H9 (cell line): ENCODE data around the gene ADA. TPM values are rescaled to one million over a fixed set of nuclear protein-coding genes. Genes with fewer than 3 reads are reported as not detected.

Source experiments
- DNase-seq: peaks from one replicate; pipeline ENCODE4 v3.0.0-alpha.2; 2017
- H2AFZ ChIP-seq: one replicate; pipeline ENCODE4 v1.6.1; 2013; ENCODE audit warnings: mild to moderate bottlenecking, low read length, control low read depth, moderate library complexity
- H2AK5ac ChIP-seq: 2 replicates; pipeline ENCODE4 v1.6.1; 2013; ENCODE audit warnings: low read length, control low read depth, mixed read lengths; ENCODE audit not compliant: insufficient read length
- H2BK120ac ChIP-seq: one replicate; pipeline ENCODE4 v1.6.1; 2013; ENCODE audit warnings: low read depth, mild to moderate bottlenecking, low read length, control low read depth, inconsistent platforms; ENCODE audit not compliant: poor library complexity, severe bottlenecking
- H2BK12ac ChIP-seq: 2 replicates; pipeline ENCODE4 v1.6.1; 2013; ENCODE audit warnings: low read length, control low read depth, mixed read lengths, low read depth; ENCODE audit not compliant: insufficient read length
- H2BK15ac ChIP-seq: 2 replicates; pipeline ENCODE4 v1.6.1; 2013; ENCODE audit warnings: low read depth, low read length, control low read depth
- H2BK20ac ChIP-seq: one replicate; pipeline ENCODE4 v1.6.1; 2013; ENCODE audit warnings: low read depth, mild to moderate bottlenecking, low read length, control low read depth, inconsistent platforms; ENCODE audit not compliant: poor library complexity, severe bottlenecking
- H2BK5ac ChIP-seq: 2 replicates; pipeline ENCODE4 v1.6.1; 2013; ENCODE audit warnings: low read length, control low read depth, mixed read lengths; ENCODE audit not compliant: insufficient read length
- H3K14ac ChIP-seq: 2 replicates; pipeline ENCODE4 v1.6.1; 2013; ENCODE audit warnings: low read length, control low read depth; ENCODE audit not compliant: insufficient read depth
- H3K18ac ChIP-seq: 2 replicates; pipeline ENCODE4 v1.6.1; 2013; ENCODE audit warnings: low read depth, mild to moderate bottlenecking, mixed read lengths, low read length, control low read depth; ENCODE audit not compliant: insufficient read length
- H3K23ac ChIP-seq: 2 replicates; pipeline ENCODE4 v1.6.1; 2013; ENCODE audit warnings: low read length, control low read depth, mixed read lengths, low read depth; ENCODE audit not compliant: insufficient read length
- H3K23me2 ChIP-seq: 2 replicates; pipeline ENCODE4 v1.6.1; 2013; ENCODE audit warnings: low read depth, mild to moderate bottlenecking, mixed read lengths, low read length, control low read depth; ENCODE audit not compliant: insufficient read length, poor library complexity, severe bottlenecking
- H3K27ac ChIP-seq: 2 replicates; pipeline ENCODE4 v1.5.1; 2013; ENCODE audit warnings: low read length, control low read depth, mixed read lengths, low read depth; ENCODE audit not compliant: insufficient read length
- H3K27me3 ChIP-seq: 2 replicates; pipeline ENCODE4 v1.6.1; 2013; ENCODE audit warnings: low read length, control low read depth, inconsistent platforms; ENCODE audit not compliant: insufficient read depth
- H3K4ac ChIP-seq: 2 replicates; pipeline ENCODE4 v1.6.1; 2013; ENCODE audit warnings: low read depth, mild to moderate bottlenecking, control low read depth, inconsistent platforms, low read length, moderate library complexity
- H3K4me1 ChIP-seq: 2 replicates; pipeline ENCODE4 v1.6.1; 2013; ENCODE audit warnings: low read length, control low read depth, inconsistent platforms; ENCODE audit not compliant: insufficient read depth
- H3K4me2 ChIP-seq: 2 replicates; pipeline ENCODE4 v1.6.1; 2013; ENCODE audit warnings: low read length, control low read depth, mixed read lengths; ENCODE audit not compliant: insufficient read length, insufficient read depth
- H3K56ac ChIP-seq: 2 replicates; pipeline ENCODE4 v1.6.1; 2013; ENCODE audit warnings: low read depth, mild to moderate bottlenecking, mixed read lengths, low read length, control low read depth; ENCODE audit not compliant: insufficient read length
- H3K79me1 ChIP-seq: 2 replicates; pipeline ENCODE4 v1.6.1; 2013; ENCODE audit warnings: low read depth, mild to moderate bottlenecking, moderate library complexity, low read length, control low read depth, inconsistent platforms; ENCODE audit not compliant: insufficient read depth, poor library complexity, severe bottlenecking
- H3K79me2 ChIP-seq: 2 replicates; pipeline ENCODE4 v1.6.1; 2013; ENCODE audit warnings: low read length, control low read depth, inconsistent platforms; ENCODE audit not compliant: insufficient read depth
- H3K9ac ChIP-seq: 2 replicates; pipeline ENCODE4 v1.6.1; 2013; ENCODE audit warnings: low read length, control low read depth, mixed read lengths; ENCODE audit not compliant: insufficient read length; ENCODE audit errors: extremely low read depth
- H3K9me3 ChIP-seq: one replicate; pipeline ENCODE4 v1.6.1; 2013; ENCODE audit warnings: low read depth, low read length, inconsistent platforms; ENCODE audit not compliant: control insufficient read depth
- H3T11ph ChIP-seq: one replicate; pipeline ENCODE4 v1.6.1; 2013; ENCODE audit warnings: mild to moderate bottlenecking, low read length, control low read depth, inconsistent platforms
- H4K20me1 ChIP-seq: one replicate; pipeline ENCODE4 v1.6.1; 2013; ENCODE audit not compliant: control insufficient read depth, insufficient read length, insufficient read depth
- H4K5ac ChIP-seq: 2 replicates; pipeline ENCODE4 v1.6.1; 2013; ENCODE audit warnings: low read depth, mild to moderate bottlenecking, mixed read lengths, low read length, control low read depth; ENCODE audit not compliant: insufficient read length
- H4K8ac ChIP-seq: replicated peaks from 2 replicates; pipeline ENCODE4 v1.6.1; 2013; ENCODE audit warnings: low read length, control low read depth, mixed read lengths, low read depth; ENCODE audit not compliant: insufficient read length
- H4K91ac ChIP-seq: 2 replicates; pipeline ENCODE4 v1.6.1; 2013; ENCODE audit warnings: low read depth, mild to moderate bottlenecking, moderate library complexity, mixed read lengths, low read length, control low read depth; ENCODE audit not compliant: insufficient read length
- H3K27ac Mint-ChIP-seq, 3 experiments: 2 replicates in 2 of 3; 3 replicates in 1 of 3; pipeline ENCODE4 v1.8.0; 2020 to 2021; ENCODE audit warnings: mixed read lengths in 3 of 3, mild to moderate bottlenecking in 1 of 3, moderate library complexity in 1 of 3
- H3K27me3 Mint-ChIP-seq: 2 replicates; pipeline ENCODE4 v1.8.0; 2021; ENCODE audit warnings: low read depth, mild to moderate bottlenecking, moderate library complexity, mixed read lengths
- H3K36me3 Mint-ChIP-seq, 3 experiments: 2 replicates in 2 of 3; 3 replicates in 1 of 3; pipeline ENCODE4 v1.8.0; 2020 to 2021; ENCODE audit warnings: low read depth in 3 of 3, mixed read lengths in 3 of 3; ENCODE audit not compliant: insufficient read depth in 1 of 3
- H3K4me1 Mint-ChIP-seq, 2 experiments: 2 replicates each; pipeline ENCODE4 v1.8.0; 2020; ENCODE audit warnings: mixed read lengths in 2 of 2
- H3K4me3 Mint-ChIP-seq, 2 experiments: 2 replicates in 1 of 2; 3 replicates in 1 of 2; pipeline ENCODE4 v1.8.0; 2020 to 2021; ENCODE audit warnings: mild to moderate bottlenecking in 2 of 2, mixed read lengths in 2 of 2, moderate library complexity in 1 of 2
- H3K9me3 Mint-ChIP-seq, 2 experiments: 2 replicates in 1 of 2; 3 replicates in 1 of 2; pipeline ENCODE4 v1.8.0; 2020; ENCODE audit warnings: mild to moderate bottlenecking in 2 of 2, mixed read lengths in 2 of 2, moderate library complexity in 1 of 2
- CTCF ChIP-seq: fragments of 200-600 bp; sonication (generic); conservative IDR thresholded peaks from 3 replicates; pipeline ENCODE4 v1.8.0; 2021; ENCODE audit warnings: antibody characterized with exemption, mild to moderate bottlenecking
- WGBS: extraction: QIAGEN DNeasy Blood & Tissue Kit; methylation state at CpG from one replicate; pipeline ENCODE4 v1.1.7; 2013; ENCODE audit warnings: missing lambda C conversion rate, low lambda C conversion rate, mixed read lengths; ENCODE audit not compliant: insufficient read length; ENCODE audit errors: extremely low coverage; 5-methylcytosine and 5-hydroxymethylcytosine counted together
- total RNA-seq: library from RNA; stranded (reverse); gene quantifications from 2 replicates; pipeline ENCODE4 v1.2.1, GENCODE V29; 2021

ADA gene
- total RNA-seq, 1 experiment from 2014 or later: 22.0 TPM

- H3K4ac ChIP-seq: no peak overlapping the region
- H3K36me3 Mint-ChIP-seq: peaks cover 34 to 58% (median 47%) of the 10 kb centered on the region in 3 experiments
- H2AFZ ChIP-seq: no peak overlapping the region
- no peaks in the 10 kb centered on the region for H3K79me1 ChIP-seq
- H3K27me3 ChIP-seq: peaks cover 6% of the 10 kb centered on the region; the same call in 1 of the 2 replicates
- peaks cover 9 to 12% of the 10 kb centered on the region in 2 experiments for H3K4me1 Mint-ChIP-seq
- no peaks in the 10 kb centered on the region for H3K79me2 ChIP-seq
- peak overlapping the region in 1 of 3 experiments; percentile 31; a peak in 1 of 7 replicates for H3K27ac Mint-ChIP-seq
- H3K9me3 Mint-ChIP-seq: no peaks in the 10 kb centered on the region
- no peak overlapping the region for H3K4me3 Mint-ChIP-seq
- no peak overlapping the region for H3K4me2 ChIP-seq
- no peak overlapping the region for H3K56ac ChIP-seq
- no peaks in the 10 kb centered on the region for H3K4me1 ChIP-seq
- H3T11ph ChIP-seq: no peak overlapping the region
- no peaks in the 10 kb centered on the region for H3K23me2 ChIP-seq
- H3K9ac ChIP-seq: no peak overlapping the region
- no peak overlapping the region for H2BK12ac ChIP-seq
- H3K18ac ChIP-seq: no peak overlapping the region
- no peak overlapping the region for H3K14ac ChIP-seq
- H2AK5ac ChIP-seq: no peak overlapping the region
- no peaks in the 10 kb centered on the region for H3K9me3 ChIP-seq
- no peak overlapping the region for H2BK15ac ChIP-seq
- no peak overlapping the region for H4K8ac ChIP-seq
- TF ChIP-seq CTCF: no peak
- no CpG with 5 or more reads among the region's 19 CpGs for WGBS
- no peak overlapping the region for H2BK5ac ChIP-seq
- H4K5ac ChIP-seq: no peak overlapping the region
- H2BK20ac ChIP-seq: no peak overlapping the region
- no peak overlapping the region for H3K27ac ChIP-seq
- no peak overlapping the region for H3K23ac ChIP-seq
- DNase-seq: no peak
- no peak overlapping the region for H4K91ac ChIP-seq
- H2BK120ac ChIP-seq: no peak overlapping the region
- no peaks in the 10 kb centered on the region for H4K20me1 ChIP-seq
- peaks cover 57% of the 10 kb centered on the region for H3K27me3 Mint-ChIP-seq
Observed at GRCh38 chr20:44622501-44623270, 28.8 kb downstream of the ADA start.
